ENCODE results near the gene MAN1A1. TPM values are rescaled to one million over a fixed set of nuclear protein-coding genes. Genes with fewer than 3 reads are reported as not detected.

Gene MAN1A1
- total RNA-seq, 6 experiments from 2014 or later, result 109 to 191 (median 139) TPM

- no peak overlapping the region for H3K27ac ChIP-seq
- no peaks in the 10 kb centered on the region for H3K36me3 ChIP-seq
- intact Hi-C loops (cut with DNase I), result no loop called here
- DNase-seq (no peak), ATAC-seq (no peak)
- no peak overlapping the region for H3K4me3 ChIP-seq
- no peaks in the 10 kb centered on the region for H3K9me3 ChIP-seq
- TF ChIP-seq POLR2A (IDR thresholded peaks at IDR 0.05), result no peak
- TF ChIP-seq, protein P1, sequence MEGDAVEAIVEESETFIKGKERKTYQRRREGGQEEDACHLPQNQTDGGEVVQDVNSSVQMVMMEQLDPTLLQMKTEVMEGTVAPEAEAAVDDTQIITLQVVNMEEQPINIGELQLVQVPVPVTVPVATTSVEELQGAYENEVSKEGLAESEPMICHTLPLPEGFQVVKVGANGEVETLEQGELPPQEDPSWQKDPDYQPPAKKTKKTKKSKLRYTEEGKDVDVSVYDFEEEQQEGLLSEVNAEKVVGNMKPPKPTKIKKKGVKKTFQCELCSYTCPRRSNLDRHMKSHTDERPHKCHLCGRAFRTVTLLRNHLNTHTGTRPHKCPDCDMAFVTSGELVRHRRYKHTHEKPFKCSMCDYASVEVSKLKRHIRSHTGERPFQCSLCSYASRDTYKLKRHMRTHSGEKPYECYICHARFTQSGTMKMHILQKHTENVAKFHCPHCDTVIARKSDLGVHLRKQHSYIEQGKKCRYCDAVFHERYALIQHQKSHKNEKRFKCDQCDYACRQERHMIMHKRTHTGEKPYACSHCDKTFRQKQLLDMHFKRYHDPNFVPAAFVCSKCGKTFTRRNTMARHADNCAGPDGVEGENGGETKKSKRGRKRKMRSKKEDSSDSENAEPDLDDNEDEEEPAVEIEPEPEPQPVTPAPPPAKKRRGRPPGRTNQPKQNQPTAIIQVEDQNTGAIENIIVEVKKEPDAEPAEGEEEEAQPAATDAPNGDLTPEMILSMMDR (IDR thresholded peaks at IDR 0.05), result no peak
- H3K27me3 ChIP-seq, result no peaks in the 10 kb centered on the region
- no peaks in the 10 kb centered on the region for H3K4me1 ChIP-seq
- WGBS (ENCODE audit: insufficient coverage, low coverage, low lambda C conversion rate, missing lambda C conversion rate), result 86% methylated on average over 4 of the region's 4 CpGs
Observed at GRCh38 chr6:119361209-119361608, 11.6 kb upstream of the MAN1A1 start.

DNA sequence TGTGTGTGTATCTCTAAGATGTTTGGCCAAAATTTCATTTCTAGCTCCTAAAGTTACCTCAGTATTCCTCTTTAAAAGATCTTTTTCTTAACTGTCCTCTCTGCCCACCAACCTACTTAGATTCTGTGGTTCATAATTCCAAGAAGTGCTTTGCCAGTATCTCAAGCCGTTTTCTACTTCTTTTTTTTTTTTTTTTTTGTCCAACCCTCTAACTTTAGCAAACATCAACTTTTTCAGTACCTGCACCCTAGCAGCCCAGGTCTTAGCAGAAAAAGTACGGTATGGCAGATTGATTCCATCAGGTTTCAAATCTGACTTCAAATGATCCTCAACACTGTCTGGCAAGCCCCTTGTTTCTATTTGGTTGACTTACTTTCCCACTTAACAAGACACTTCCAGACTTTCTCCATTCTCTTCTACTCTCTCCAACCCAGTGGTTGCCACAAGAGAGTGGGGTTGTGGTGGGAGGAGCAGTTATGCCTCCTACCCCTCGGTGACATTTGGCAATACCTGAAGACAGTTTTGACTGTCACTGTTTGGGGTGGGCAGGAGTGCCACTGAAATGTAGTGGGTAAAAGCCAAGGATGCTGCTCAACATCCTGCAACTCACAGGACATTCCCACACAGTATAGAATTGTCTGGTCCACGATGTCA is 10.8 kb upstream of the MAN1A1 start:
- no peaks in the 10 kb centered on the region for H3K36me3 ChIP-seq
- 70% methylated on average over 4 of the region's 4 CpGs for WGBS (ENCODE audit: insufficient coverage, low coverage, low lambda C conversion rate, missing lambda C conversion rate)
- no peaks in the 10 kb centered on the region for H3K9me3 ChIP-seq
- no peak overlapping the region for H3K4me3 ChIP-seq
- no peaks in the 10 kb centered on the region for H3K27me3 ChIP-seq
- DNase-seq, result no peak
- intact Hi-C loops (cut with DNase I), result no loop called here
- H3K27ac ChIP-seq, result no peak overlapping the region
- TF ChIP-seq, protein P1 (IDR thresholded peaks at IDR 0.05), result no peak
- TF ChIP-seq POLR2A (IDR thresholded peaks at IDR 0.05), result no peak
- H3K4me1 ChIP-seq, result no peaks in the 10 kb centered on the region
- ATAC-seq, result no peak

GRCh38 chr6:119355890-119356289 is 6.3 kb upstream of the MAN1A1 start:
- WGBS (ENCODE audit: insufficient coverage, low coverage, low lambda C conversion rate, missing lambda C conversion rate), result 85% methylated on average over 4 of the region's 4 CpGs
- Histone ChIP-seq H3K9me3 (no peaks in the 10 kb centered on the region), H3K36me3 (no peaks in the 10 kb centered on the region), H3K27me3 (no peaks in the 10 kb centered on the region), H3K4me3 (no peak overlapping the region), H3K27ac (no peak overlapping the region), H3K4me1 (peaks cover 0 to 3% (median 0%) of the 10 kb centered on the region in 4 donors)
- intact Hi-C loops (cut with DNase I), result no loop called here
- DNase-seq (no peak), ATAC-seq (no peak)
- TF ChIP-seq, protein P1 (IDR thresholded peaks at IDR 0.05), result no peak
- no peak for TF ChIP-seq POLR2A (IDR thresholded peaks at IDR 0.05)

- no peak overlapping the region for H3K27ac ChIP-seq
- ATAC-seq (peak; percentile 33 to 49 (median 42)), DNase-seq (no peak)
- no peaks in the 10 kb centered on the region for H3K9me3 ChIP-seq
- no peak for TF ChIP-seq POLR2A (IDR thresholded peaks at IDR 0.05)
- TF ChIP-seq, protein P1 (IDR thresholded peaks at IDR 0.05), result no peak
- intact Hi-C loops (cut with DNase I), result no loop called here
- H3K4me1 ChIP-seq, result peaks cover 0 to 3% (median 0%) of the 10 kb centered on the region in 4 donors
- no peaks in the 10 kb centered on the region for H3K36me3 ChIP-seq
- WGBS (ENCODE audit: insufficient coverage, low coverage, low lambda C conversion rate, missing lambda C conversion rate), result 45% methylated on average over 2 of the region's 2 CpGs
- no peak overlapping the region for H3K4me3 ChIP-seq
- H3K27me3 ChIP-seq, result no peaks in the 10 kb centered on the region
Observed at GRCh38 chr6:119355157-119355556, 5.6 kb upstream of the MAN1A1 start.

All from right lobe of liver (tissue), 6 donors.